Fibroblast of pulmonary artery (primary cell): ENCODE results near the gene UST.
"Not testable (repeated sequence)": the region's sequence is repeated elsewhere in the genome, so short reads cannot be mapped to it uniquely, and the experiment has no call there.

ENCODE experiments used
- DNase-seq: peaks from one replicate; pipeline ENCODE4 v3.0.0-alpha.2; 2010; ENCODE audit warnings: low read depth
- H3K4me3 ChIP-seq: replicated peaks from 2 replicates; pipeline ENCODE4 v1.5.1; 2011; ENCODE audit warnings: low read depth, mild to moderate bottlenecking, control low read depth, low read length, moderate library complexity
- CTCF ChIP-seq: IDR thresholded peaks from 2 replicates; pipeline ENCODE4 v1.5.1; 2011; ENCODE audit warnings: mild to moderate bottlenecking, control low read depth, low read length, inconsistent platforms; ENCODE audit errors: missing control alignments

The UST gene

GRCh38 chr6:148954461-148954860 lies 207.6 kb downstream of the UST start:
- DNase-seq = no peak
- no peak overlapping the region for H3K4me3 ChIP-seq
- TF ChIP-seq CTCF = no peak

GRCh38 chr6:148954934-148955333 lies 208.1 kb downstream of the UST start:
- no peak overlapping the region for H3K4me3 ChIP-seq
- DNase-seq = no peak
- no peak for TF ChIP-seq CTCF

GRCh38 chr6:148955441-148955840 lies 208.6 kb downstream of the UST start:
- DNase-seq = peak; percentile 43
- no peak overlapping the region for H3K4me3 ChIP-seq
- no peak for TF ChIP-seq CTCF

- H3K4me3 ChIP-seq, DNase-seq: not testable (repeated sequence)
Measured at GRCh38 chr6:148956163-148956562, 209.3 kb downstream of the UST start.

GRCh38 chr6:148957752-148958151 lies 210.9 kb downstream of the UST start:
- DNase-seq = no peak
- H3K4me3 ChIP-seq = no peak overlapping the region
- TF ChIP-seq CTCF = no peak

- no peak for TF ChIP-seq CTCF
- no peak for DNase-seq
- H3K4me3 ChIP-seq = no peak overlapping the region
Measured at GRCh38 chr6:148959008-148959407, 212.2 kb downstream of the UST start.

- no peak overlapping the region for H3K4me3 ChIP-seq
- TF ChIP-seq CTCF = no peak
- DNase-seq = no peak
Measured at GRCh38 chr6:148959501-148959900, 212.7 kb downstream of the UST start.
